GM10248 (cell line): ENCODE data around the gene SRP54.

ENCODE experiments used
- CTCF ChIA-PET: fragments of 300-600 bp; sonication (Branson Sonifier 250); formaldehyde crosslinking; extraction: SDS; loops from one replicate; lab custom pipeline; 2021; ENCODE audit warnings: antibody characterized with exemption; lab: Yijun Ruan, JAX
- POLR2A ChIA-PET: fragments of 350-650 bp; sonication (Branson Sonifier 250); formaldehyde crosslinking; extraction: SDS; loops from one replicate; lab custom pipeline; 2020; ENCODE audit warnings: antibody characterized with exemption; lab: Yijun Ruan, JAX
- DNase-seq: peaks from one replicate; pipeline ENCODE4 v3.0.0; 2012; ENCODE audit errors: extremely low spot score
- TF ChIP-seq, protein P1 (sequence below): IDR thresholded peaks from 2 replicates; pipeline ENCODE4 v1.5.1; 2012; ENCODE audit warnings: mild to moderate bottlenecking, low read depth; ENCODE audit errors: extremely low read depth, missing control alignments, control extremely low read depth

The SRP54 gene

DNA sequence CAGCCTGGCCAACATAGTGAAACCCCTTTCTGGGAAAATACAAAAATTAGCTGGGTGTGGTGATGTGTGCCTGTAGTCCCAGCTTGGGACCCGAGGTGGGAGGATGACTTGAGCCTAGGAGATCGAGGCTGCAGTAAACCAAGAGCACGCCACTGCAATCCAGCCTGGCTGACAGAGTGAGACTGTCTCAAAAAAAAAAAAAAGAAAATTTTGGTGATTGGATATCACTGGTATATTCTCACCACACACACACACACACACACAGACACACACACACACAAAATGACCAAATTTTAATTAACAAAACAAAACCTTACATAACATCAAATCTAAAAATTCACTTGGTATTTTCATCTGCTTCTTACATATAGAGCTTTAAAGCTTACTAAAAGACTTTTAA, 59.8 kb downstream of the SRP54 start:
- ChIA-PET CTCF (interaction anchor here (1.1 to 2.1 kb wide), 6 partner anchors 10 to 53 kb away, joined by 3 to 6 read pairs (median 3); no protein-coding TSS in a partner anchor), POLR2A (no interaction called here)
- no peak for DNase-seq
- TF ChIP-seq, protein P1, sequence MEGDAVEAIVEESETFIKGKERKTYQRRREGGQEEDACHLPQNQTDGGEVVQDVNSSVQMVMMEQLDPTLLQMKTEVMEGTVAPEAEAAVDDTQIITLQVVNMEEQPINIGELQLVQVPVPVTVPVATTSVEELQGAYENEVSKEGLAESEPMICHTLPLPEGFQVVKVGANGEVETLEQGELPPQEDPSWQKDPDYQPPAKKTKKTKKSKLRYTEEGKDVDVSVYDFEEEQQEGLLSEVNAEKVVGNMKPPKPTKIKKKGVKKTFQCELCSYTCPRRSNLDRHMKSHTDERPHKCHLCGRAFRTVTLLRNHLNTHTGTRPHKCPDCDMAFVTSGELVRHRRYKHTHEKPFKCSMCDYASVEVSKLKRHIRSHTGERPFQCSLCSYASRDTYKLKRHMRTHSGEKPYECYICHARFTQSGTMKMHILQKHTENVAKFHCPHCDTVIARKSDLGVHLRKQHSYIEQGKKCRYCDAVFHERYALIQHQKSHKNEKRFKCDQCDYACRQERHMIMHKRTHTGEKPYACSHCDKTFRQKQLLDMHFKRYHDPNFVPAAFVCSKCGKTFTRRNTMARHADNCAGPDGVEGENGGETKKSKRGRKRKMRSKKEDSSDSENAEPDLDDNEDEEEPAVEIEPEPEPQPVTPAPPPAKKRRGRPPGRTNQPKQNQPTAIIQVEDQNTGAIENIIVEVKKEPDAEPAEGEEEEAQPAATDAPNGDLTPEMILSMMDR = no peak

DNA sequence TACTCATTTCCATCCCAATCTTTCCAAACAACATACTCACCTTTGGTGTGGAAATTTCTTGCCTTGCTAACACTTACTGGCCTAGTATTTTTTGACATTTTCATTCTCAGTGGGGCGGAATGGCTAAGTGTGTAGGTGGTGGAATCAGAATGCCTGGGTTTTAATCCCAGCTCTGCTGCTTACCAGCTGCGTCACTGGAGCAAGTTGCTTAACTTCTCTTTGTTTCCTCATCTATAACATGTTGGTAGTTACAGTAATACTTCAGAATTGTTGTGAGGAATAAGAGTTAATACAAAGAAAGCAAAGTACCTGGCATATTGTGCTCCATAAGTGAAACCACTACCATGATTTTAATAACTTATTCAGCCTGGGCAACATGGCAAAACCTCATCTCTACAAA, 60.3 kb downstream of the SRP54 start:
- TF ChIP-seq, protein P1 = no peak
- no peak for DNase-seq
- ChIA-PET POLR2A (no interaction called here), CTCF (interaction anchor here (1.1 to 1.5 kb wide), 5 partner anchors 11 to 54 kb away, joined by 3 to 4 read pairs (median 3); no protein-coding TSS in a partner anchor)

DNA sequence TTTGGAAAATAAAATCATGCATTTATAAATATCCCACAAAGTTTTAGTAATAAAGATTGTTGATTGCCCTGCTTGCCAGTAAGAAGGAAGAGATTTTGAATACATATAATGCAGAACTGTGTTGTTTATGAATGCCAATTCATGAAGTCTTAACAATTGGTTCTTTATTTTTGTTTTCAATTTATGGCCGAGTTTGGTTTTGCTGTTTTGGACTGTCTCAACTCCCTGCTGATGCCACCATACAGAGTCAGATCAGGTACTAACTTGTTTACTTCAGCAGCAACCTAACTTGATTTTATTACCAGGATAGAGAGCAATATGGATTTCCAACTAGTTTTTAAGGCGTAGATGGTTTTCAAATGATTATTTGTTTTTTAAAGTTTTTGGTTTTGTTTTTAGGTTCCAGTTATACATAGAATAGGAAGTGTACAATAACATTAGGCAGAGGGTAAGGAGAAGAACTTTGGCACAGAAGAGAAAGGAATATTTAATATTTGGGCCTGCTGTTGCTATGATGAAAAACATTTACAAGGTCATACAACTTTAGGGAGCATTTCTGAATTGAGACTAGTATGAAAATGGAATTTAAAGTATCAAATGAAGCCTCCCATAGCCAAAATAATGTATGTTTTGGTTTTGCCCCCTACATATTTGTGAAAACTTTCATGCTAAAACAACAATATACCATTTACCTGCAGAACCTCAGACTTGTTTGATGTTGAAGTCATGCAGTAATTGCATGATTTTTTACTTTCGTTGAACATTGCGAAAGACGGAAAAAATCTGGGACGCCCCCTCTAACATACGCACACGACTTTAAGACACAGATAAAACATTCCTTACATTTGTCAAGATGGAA, 62.4 kb downstream of the SRP54 start:
- ChIA-PET POLR2A (interaction anchor here (0.6 to 1.7 kb wide), 4 partner anchors 13 to 360 kb away, joined by 3 to 5 read pairs (median 5); partner anchors contain the start of gene NFKBIA), CTCF (interaction anchor here (0.6 to 1.9 kb wide), 5 partner anchors 8 to 66 kb away, joined by 3 to 4 read pairs (median 3); no protein-coding TSS in a partner anchor)
- TF ChIP-seq, protein P1 = no peak
- DNase-seq = no peak

DNA sequence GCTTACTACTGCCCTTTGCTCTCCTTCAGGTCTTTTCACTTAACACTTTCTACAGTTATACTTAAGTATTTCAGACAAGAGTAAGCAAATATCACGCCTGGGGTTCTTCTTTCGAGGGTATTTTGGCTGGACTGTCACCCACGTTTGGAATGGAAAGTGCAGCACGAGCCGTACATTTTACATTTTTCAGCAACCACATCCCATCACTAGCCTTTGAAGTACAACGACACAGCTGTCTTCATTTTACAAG, 62.9 kb downstream of the SRP54 start:
- TF ChIP-seq, protein P1 = no peak
- ChIA-PET POLR2A (interaction anchor here (0.6 to 1.7 kb wide), 5 partner anchors 13 to 359 kb away, joined by 3 to 7 read pairs (median 5); partner anchors contain the start of genes NFKBIA and SRP54), CTCF (interaction anchor here (0.6 to 1.9 kb wide), 8 partner anchors 9 to 260 kb away, joined by 3 to 4 read pairs (median 3); no protein-coding TSS in a partner anchor)
- DNase-seq = peak; percentile 22

DNA sequence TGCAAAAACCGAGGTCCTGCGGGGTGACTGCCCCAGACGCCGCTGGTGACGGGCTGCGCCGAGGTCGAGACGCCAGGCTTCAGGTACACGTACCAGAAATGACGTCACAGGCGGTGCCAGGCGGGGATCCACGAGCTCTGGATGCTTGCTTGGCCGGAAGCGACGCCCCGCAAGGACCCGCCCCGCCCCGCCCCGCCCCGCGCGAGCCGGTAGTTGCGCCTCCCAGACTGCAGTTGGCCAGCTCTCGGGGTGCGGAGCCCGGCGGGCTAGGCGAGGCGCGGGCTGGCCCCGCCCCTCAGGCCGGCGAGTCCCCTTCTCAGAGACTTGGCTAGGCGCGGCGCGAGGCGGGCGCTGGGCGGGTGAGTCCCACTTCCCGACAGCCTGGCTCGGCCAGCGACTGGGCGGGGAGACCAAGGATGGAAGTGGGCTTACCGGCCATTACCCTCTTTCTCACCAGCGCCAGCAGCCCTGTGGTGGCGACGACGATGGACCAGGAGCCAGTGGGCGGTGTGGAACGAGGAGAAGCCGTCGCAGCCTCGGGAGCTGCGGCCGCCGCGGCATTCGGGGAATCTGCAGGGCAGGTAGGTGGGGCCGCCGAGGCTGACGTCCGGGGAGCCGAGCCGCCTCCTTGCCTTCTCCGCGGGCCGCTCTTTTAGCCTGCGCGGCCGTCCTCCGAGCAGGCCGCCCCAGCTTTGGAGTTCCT, 63.4 kb downstream of the SRP54 start, which contains the start of gene FAM177A1:
Gene FAM177A1 (plus strand): TSS at position 225 of the 703 bp plus-strand sequence. CDS start 192 bp downstream, at position 417.
- ChIA-PET POLR2A (interaction anchor here (0.6 to 1.7 kb wide), 8 partner anchors 12 to 1363 kb away, joined by 3 to 7 read pairs (median 4); partner anchors contain the start of genes BAZ1A, NFKBIA and SRP54), CTCF (interaction anchor here (0.6 to 1.9 kb wide), 11 partner anchors 9 to 323 kb away, joined by 3 to 6 read pairs (median 3); no protein-coding TSS in a partner anchor)
- TF ChIP-seq, protein P1 = no peak
- DNase-seq = peak; percentile 99
